PC-9 (cell line): ENCODE results near the gene ADCY3.

Experiments
- CTCF ChIP-seq: fragments of 200-600 bp; sonication (generic); conservative IDR thresholded peaks from 2 replicates; pipeline ENCODE4 v1.6.1; 2017; ENCODE audit warnings: mixed run types, antibody characterized with exemption, mild to moderate bottlenecking, moderate library complexity
- EZH2 ChIP-seq: fragments of 200-600 bp; sonication (generic); IDR thresholded peaks from 2 replicates; pipeline ENCODE4 v1.8.0; 2017; ENCODE audit warnings: antibody characterized with exemption, low read depth

GRCh38 chr2:24820598-24821432, 99.2 kb downstream of the ADCY3 start:
- TF ChIP-seq CTCF (no peak), EZH2 (no peak)
